ENCODE data around the gene LRP8.

Gene LRP8

DNA sequence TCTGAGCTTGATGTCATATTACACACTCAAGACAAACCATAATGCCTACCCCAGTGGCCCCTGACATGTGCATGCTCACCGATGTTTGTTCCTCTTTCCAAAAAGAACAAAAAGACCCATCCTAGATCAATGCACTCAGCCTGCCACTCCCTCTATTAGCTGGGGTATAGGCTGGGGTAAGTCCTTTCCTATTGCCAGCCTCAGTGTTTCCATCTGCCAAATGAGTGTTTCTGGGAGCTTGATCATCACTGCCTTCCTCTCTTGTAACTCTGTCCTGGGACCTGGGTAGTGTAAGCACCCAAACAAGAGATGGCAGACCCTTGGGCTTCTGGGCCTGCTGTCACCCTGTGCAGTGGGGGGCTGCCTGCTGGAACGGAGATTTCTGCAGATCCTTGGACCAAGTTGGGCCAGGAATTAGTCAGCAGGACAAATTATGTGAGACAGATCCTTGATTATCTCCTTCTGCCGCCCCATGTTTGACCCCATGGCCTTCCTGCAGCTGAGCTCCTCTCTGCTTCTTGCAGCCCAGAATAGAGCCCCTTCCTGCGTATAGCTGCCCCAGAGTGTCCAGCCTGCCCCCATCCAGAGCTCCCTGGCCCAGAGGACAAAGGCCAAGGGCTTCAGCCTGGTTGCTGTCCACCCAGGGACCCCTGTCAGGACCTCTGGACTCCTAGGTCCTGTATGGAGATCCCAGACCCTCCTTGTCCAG, 31.5 kb upstream of the LRP8 start:
- DNase-seq (ENCODE audit: low spot score) = no peak

DNA sequence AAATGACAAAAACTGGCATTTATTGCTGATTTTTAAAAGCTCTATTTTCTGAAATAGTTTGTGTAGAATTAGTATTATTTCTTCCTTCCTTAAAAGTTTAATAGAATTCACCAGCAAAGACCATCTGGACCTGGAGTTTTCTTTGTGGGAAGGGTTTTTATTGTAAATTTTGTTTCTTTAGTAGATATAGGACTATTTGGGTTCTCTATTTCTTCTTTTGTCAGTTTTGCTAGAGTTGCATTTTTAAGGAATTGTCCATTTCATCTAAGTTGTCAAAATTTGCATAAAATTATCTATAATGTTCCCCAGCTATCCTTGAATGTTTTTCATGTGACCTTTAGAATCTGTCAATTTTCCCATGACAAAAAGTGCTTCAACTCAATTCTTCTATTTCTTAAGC, 28.8 kb upstream of the LRP8 start:
- no peak for DNase-seq (ENCODE audit: low spot score)

DNA sequence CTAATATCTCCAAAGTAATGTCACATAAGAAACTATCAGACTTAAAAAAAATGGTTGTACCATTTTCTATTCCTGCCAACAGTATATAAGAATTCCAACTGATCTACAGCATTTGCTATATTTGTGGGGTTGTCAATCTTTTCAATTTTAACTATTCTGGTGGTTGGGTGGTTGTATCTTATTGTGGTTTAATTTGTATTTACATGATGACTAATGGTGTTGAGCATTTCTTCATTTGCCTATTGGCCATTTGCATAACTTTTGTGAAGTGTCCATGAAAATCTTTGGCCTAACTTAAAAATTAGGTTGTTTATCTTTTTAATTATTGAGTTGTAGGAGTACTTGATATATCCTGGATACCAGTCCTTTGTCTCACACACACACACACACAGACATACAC, 26.2 kb upstream of the LRP8 start:
- no peak for DNase-seq (ENCODE audit: low spot score)

DNA sequence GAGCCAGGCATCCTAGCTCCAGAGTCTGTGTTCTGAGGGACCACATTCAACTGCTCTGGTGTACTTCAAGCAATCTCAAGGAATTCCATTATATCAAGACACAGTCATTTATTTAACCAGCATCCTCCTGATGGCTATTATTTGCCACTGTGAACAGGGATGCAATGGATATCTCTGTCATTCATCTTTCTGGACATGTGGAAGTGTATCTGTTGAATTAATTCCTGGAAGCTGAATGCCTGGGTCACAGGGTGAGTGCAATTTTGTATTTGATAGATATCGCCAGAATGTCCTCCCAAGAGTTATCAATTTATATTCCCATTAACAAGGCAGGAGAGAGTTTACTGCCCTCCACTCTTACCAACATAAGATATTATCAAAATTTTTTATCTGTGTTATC, 24.7 kb upstream of the LRP8 start:
- DNase-seq (ENCODE audit: low spot score) = no peak

DNA sequence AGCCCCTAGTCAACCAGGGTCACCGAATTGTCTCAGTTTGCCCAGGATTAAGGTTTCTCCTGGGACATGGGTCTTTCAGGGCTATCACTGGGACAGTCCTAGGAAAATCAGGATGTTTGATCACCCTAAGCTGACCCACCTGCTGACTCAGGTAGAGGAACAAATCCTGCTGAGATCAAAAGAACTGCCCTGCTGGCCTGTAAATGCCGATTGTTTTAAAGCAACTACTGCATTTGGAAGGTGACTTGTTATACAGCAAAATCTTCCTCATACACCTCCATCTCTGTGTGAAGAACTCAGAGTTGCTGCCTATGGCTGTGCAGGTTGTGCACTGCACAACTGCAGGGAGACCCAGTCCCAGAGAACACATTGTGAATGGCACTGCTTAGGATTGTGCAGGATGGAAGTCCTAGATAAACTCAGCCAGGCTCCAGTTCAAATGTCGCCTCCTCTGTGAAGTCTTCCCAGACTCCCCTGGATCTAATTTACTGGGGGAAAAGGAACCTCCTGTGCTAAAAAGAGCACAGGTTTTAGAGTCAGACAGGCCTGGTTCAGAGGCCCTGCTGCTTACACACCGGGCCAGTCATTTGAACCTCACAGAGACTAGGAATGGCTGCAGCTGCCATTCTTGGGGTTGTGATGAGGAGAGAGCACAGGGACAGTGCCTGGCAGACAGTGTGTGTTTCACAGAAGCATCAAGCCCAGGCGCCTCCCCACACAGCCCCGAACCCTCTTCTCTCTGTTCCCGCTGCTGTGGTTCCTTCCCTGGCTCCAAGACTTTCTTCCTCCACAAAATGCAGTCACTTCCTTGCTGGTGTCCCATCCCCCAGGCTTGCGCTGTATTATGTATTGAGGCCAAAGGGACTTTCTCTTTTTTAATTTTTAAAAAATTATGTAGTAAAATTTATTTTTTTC, 23.2 kb upstream of the LRP8 start:
- DNase-seq (ENCODE audit: low spot score) = no peak

DNA sequence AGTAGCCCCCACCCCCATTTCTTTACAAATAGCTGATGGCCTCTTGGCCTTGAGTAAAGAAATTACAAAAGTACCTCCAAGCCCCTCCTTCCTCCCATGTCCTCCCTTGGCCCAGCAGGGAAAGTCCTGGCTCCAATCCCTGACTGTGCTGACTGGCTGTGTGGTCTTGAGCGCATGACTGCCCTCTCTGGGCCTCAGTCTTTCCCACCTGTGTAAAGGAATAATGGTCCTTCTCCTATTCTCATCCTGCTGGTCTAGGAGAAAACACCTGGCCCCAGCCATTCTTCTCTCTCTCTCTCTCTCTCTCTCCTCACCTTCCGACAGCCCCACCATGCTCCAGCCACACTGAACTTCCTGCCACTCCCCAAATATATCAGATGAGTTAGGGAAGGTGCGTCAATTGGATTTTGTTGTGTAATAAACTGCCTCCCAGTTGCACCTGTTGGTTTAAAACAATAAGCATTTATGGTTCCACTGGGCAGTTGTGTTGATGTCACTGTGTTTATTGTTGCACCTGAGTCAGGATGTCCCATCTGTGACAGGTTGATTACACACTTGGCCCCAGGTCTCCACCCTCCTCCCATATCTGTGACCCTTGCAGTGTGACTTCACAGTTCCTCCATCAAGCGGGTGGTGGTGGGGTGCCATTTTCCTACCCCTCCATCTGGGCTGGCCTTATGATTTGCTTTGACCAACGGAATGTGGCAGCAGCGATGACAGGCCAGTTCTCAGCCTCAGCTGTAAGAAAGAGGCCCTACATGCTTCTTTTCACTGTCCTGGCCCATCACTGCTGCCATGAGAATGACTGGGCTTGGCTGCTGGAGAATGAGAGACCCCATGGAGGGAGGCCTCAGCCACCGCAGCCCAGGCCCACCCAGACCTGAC, 22.3 kb upstream of the LRP8 start:
- DNase-seq (ENCODE audit: low spot score) = no peak

DNA sequence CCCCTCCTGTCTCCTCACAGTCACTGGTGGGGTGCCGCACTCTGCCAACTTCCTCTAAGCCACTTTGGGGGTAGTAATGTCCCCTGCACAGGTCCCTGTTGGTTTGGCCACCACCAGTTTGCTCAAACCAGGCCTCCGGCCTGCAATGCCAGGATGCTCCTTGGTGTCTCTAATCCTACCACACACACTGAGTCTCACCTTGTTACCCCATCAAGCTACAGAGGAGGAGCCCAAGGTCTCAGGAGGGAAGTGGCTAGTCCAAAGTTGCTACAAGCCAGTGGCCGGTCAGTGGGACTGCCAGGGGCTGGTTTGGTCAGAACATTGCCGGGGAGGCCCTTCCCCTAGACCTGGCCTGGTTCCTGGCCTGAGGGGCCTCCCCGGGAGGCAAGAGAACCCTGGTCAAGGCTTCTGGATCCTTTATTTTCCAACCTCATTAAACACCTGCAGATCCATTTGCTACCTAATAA, 21.5 kb upstream of the LRP8 start:
- DNase-seq (ENCODE audit: low spot score) = no peak

DNA sequence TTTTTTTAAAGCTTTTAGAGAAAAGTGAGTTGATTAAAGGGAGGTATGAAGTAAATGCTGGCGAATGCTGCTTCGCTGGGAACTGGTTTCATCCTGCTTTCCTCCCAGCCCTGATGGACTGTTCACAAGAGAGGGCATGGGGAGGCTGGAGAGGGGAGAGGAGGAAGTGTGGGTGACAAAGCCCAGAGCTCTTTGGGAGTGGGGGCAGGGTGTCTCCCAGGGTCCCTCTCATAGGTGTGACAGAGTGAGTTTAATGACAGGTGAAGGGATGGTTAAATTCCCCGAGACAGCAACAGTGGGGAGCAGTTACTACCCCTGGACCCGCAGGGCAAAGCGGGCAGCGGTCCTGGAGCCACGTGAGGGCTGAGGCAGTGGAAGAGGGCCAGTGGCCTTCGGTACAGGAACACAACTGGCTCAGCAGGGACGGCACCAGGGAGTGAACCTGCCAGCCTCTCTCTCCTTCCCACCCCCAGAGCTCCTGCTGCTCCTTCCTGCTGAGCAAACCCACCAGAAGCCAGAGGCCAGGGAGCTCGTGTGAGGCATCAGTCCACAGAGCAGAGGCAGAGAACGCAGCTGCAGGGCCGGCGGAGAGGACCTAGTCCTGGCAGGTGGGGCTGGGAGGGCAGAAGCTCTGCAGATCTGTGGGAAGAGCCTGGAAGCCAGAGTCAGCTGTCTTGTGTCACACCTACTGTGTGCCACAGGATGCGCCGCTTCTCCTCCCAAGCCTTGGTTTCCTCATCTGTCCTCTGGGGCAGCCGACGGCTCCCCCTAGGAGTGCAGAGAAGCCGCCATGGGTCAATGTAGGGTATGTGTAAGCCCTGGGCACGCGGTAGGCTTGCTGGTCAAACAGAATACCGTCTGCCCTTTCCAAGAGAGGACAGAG, 20.9 kb upstream of the LRP8 start:
- DNase-seq (ENCODE audit: low spot score) = no peak

DNA sequence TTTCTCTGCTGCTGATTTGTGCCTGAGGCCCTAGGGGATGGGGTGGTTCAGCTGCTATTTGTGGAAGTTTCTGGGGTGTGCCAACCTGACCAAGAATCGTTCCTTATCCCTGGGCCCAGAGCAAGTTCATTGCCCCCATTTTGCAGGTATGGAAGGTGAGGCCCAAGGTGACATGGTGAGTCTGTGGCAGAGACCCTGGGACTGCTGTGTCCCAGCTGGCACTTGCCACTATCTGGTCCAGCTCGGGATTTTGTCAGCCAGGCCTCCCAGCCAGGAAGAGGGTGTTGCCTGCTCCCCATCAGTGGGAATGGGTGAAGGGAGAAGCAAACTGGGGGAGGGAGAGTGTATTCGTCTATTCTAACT, 18.9 kb upstream of the LRP8 start:
- DNase-seq (ENCODE audit: low spot score) = no peak

DNA sequence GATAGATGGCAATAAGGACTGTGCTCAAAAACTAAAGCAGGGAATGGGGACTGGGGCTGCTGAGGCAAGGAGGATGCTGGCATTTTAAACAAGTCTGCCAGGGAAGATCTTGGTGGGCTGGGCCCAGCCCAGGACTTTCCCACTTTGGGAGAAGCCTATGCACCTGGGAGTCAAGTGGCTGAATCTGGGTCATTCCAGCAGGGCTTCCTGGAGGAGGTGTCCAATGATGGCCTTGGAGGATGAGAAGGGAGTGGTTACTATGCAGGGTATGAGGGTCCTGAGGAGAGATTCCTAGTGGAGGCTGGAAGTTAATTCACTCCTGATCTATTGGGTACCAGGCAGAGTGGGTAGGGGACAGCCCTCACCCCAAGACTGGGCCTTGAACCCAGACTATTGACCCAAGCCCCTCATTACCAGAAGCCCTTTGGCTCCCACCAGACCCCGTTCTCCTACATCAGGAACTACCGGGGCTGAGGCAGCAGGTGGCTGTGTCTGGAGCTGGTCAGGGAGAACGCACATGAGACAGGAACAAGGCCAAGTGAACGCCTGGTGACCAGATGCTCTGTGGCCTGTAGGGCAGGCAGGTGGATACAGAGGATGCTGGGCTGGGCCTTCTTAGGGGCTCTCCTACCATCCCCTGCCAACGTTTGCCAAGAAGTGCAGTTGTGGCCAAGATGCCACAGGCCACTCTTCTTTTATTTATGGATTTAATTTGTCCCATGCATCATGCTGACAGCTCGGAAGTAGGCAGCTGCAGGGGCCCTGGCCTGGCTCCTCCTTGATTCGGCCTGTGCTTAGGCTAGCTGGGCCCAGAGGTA, 18.3 kb upstream of the LRP8 start:
- no peak for DNase-seq (ENCODE audit: low spot score)

DNA sequence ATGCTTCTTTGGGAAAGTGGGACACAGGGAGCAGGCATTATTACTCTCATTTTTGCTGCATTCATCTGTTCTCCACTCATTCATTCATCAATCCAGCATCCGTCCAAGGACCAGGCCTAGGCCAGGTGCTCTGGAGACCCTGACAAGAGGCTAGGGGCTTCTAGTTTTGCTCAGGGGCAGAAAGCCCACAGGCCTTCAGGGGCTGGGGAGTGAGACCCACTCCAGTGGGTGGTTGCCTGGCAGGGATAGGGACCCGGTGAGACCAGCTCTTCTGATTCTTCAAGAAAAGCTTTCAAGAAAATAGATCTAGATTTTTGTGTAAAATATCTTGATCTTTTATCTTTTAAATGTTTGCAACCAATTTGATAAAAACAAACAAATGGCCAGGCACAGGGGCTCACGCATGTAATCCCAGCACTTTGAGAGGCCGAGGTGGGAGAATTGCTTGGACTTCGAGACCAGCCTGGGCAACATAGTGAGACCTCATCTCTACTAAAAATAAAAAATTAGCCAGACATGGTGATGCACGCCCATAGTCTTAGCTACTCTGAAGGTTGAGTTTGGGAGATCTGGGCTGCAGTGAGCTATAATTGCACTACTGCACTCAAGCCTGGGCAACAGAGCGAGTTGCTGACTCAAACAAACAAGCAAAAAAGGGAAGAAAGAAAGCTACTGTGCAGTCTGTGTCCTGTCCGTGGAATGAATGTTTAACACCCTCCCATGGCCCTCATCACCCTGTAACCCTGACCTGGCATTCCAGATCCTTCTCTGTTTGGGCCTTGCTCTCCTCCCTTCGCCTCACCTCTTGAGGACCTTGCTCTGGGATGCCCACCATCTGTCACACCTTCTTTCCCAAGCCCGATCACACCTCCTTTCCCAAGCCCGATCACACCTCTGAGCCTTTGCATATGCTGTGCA, 17.3 kb upstream of the LRP8 start:
- no peak for DNase-seq (ENCODE audit: low spot score)

DNA sequence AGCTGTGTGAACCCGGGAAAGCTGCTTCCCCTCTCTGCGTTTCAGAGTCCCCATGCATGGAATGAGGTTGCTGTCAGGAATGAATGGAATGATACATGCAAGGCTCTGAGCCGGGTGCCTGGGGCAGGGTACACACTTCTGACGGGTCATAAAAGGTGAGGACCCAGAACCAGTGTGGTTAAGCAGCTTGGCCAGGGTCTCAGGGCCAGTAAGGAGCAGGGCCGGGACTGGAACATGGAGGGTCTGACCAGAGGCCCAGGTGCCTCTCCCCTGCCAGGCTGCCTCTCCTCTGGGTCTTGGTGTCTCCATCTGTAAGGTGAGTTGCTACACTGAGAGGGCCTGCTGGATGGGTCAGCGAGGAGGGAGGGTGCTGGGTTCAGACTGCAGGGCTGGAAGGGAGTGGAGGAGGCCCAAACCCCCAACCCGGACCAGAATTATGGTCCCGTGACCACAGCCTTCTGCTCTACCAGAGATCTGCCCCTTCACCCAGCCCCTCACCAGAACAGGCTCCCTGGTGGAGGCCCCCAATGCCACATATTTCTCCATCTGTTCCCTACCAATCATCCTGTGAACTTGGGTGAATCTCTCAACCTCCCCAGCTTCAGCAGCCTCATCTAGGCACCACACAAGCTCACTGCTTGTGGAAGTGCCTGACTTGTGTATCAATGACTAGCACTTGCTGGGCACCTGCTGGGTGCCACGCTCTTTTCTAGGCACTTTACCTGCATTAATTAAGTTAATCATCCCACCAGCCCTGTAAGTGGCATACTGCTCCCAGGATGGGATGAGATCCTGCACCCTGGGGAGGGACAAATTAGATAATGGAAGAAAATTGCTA, 16.2 kb upstream of the LRP8 start:
- DNase-seq (ENCODE audit: low spot score) = no peak

DNA sequence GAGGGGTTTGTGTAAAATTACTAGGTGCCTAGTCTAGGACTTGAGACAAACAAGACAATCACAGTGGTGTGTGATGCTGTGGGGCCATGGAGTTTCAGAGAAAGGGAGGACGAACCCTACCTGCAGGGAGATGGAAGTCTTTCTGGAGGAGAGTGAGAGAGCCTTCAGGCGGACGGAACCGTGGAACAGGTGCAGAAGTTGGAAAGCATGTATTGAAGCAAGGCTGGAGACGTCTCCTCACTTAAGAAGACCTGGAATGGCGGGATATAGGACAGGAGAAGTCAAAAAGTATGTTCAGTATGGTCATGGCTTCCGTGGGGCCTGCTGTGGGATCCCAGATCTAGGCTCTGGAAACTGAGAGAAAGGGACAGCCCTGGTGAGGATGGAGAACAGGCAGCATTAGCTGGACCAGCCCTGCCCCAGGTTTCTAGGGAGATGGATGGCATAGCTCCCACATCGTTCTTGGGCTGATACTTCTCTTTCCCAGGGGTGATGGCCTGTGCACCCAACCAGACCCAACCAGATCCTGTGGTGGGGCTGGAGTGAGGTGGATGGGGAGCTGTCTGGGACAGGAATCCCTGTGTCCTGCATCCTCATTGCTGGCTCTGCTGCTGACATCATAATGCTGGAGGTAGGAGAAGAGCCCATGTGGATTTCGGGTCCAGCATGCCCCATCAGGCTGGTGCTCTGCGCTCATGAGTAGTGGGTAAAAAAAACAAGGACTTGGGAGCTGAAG, 15.0 kb upstream of the LRP8 start:
- DNase-seq (ENCODE audit: low spot score) = no peak

DNA sequence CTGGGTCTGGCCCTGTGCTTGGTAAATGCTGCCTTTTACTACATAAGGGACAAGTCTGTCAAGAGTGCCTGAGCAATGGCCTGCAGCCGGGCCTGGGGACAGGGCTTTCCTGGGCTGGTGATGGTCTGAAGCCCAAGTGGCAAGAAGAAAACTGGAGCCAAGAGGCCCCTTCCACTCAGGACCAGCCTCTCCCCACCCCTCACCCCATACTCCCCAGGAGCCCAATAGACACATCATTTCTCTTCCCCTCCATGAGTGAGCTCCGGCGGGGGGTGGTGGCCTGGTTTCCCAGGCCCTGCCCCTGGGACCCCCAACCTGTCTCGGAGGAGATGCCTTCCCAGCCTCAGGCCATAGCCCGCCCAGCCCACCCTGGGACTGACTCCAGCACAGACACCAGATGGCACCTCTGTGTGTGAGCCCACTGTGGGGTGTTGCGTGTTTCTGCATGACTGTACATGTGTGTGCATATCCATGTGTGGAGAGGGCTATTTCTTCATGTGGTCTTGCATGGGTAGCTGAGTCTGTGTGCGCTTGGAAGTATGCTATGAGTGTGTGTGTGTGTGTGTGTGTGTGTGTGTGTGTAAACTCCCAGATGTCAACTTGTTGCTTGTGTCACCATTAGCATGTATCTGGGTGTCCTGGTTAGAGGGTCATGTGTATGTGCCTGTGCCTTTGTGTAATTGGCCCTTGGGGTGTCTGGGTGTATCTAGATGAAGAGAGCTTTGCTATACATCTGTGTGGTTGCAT, 14.3 kb upstream of the LRP8 start:
- no peak for DNase-seq (ENCODE audit: low spot score)

DNA sequence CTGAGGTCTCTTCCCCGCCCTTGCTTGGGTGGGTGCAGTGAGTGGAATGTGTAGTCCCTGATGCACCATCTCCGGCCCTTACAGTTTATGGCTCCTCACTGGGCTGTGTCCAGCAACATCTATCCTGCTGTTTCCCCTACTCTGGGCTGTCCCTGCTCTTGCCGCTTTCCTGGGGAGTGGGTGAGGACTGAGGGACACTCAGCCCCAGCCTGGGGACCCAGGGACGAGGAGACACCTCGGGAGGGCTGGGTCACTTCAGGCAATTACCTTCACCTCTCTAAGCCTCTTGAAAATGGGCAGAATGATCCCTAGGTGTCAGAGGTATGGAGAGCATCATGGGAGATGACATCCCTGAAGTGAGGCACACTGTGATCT, 13.6 kb upstream of the LRP8 start:
- DNase-seq (ENCODE audit: low spot score) = no peak

DNA sequence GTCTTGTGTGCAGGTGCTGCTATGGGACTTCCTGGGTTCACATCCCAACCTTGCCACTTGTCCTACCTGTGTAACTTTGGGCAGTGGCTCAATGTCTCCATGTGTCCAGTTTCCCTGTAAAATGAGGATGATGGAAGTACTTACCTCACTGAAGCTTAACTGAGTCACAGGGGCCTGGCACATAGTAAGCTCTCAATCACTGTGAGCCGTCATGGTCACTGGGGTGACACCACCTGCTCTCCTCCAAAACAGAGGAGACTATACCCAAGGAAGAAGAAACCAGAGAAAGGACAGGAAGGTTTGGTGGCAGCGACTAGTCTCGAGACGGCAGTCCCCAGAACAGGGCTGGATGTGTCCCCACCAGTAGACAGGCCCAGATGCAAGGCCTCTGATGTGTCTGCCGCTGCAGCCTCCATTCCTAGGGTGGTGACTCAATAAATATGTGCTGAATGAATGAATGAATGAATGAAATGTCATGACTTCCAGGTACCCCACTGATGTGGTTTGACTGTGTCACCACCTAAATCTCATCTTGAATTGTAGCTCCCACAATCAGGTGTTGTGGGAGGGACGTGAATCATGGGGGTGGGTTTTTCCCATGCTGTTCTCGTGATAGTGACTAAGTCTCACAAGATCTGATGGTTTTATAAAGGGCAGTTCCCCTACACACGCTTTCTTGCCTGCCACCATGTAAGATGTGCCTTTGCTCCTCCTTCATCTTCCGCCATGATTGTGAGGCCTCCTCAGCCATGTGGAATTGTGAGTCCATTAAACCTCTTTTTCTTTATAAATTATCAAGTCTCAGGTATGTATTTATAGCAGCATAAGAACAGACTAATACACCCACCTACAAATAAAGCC, 13.0 kb upstream of the LRP8 start:
- no peak for DNase-seq (ENCODE audit: low spot score)
